HepG2 (cell line): ENCODE measurements around the gene SMPD3.

ENCODE experiments used
- ELF4 ChIP-seq: sonication (generic); formaldehyde crosslinking; IDR thresholded peaks from 2 replicates; pipeline ENCODE4 v1.5.0; 2020; ENCODE audit warnings: missing genetic modification reagents, mild to moderate bottlenecking, moderate library complexity, borderline replicate concordance
- FOXM1 ChIP-seq: sonication (generic); formaldehyde crosslinking; IDR thresholded peaks from 2 replicates; pipeline ENCODE4 v1.5.0; 2020; ENCODE audit warnings: missing genetic modification reagents
- PHB2 ChIP-seq: fragments of 450-650 bp; IDR thresholded peaks from 2 replicates; pipeline ENCODE4 v1.6.1; 2018; ENCODE audit not compliant: partially characterized antibody
- POLR2AphosphoS5 ChIP-seq: IDR thresholded peaks from 2 replicates; pipeline ENCODE4 v1.6.1; 2012; ENCODE audit warnings: low read depth, low read length
- SRF ChIP-seq: IDR thresholded peaks from 2 replicates; pipeline ENCODE4 v1.6.1; 2011; ENCODE audit warnings: mild to moderate bottlenecking, low read depth, low read length, moderate library complexity
- ZNF10 ChIP-seq: sonication (generic); formaldehyde crosslinking; IDR thresholded peaks from 2 replicates; pipeline ENCODE4 v1.4.0; 2020; ENCODE audit warnings: mild to moderate bottlenecking, low read depth, missing genetic modification reagents, borderline replicate concordance
- ZNF768 ChIP-seq: sonication (generic); formaldehyde crosslinking; IDR thresholded peaks from 2 replicates; pipeline ENCODE4 v1.4.0; 2020; ENCODE audit warnings: missing genetic modification reagents
- TF ChIP-seq, protein P1 (sequence below): sonication (generic); formaldehyde crosslinking; IDR thresholded peaks from 2 replicates; pipeline ENCODE4 v1.5.0; 2020; ENCODE audit warnings: missing genetic modification reagents

DNA sequence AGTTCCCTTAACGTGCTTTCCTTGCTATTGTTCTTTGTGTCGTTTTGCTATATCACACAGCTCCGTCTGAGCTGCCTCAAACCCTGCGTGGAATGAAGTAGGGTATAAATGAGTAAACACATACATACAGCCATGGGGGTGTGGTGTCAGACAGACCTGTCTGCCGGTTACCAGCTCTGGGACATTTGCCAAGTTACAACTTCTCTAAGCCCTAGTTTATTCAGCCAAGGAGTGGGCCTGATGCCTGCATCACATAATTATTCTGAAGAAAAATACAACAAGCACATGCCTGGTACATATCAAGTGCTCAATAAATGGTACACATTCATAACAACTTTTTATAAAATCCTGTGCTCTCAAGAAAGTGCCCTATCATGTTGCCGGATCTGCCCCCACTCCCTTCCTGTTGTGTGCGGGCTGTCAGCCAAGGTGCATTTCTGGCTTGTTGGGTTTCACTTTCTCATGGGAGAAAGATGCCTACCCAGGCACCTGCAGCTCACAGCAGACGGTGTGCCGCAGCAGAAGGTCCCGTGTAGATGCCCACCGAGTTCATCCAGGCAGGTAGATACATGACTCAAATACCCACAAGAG lies 30.5 kb downstream of the SMPD3 start:
- TF ChIP-seq FOXM1 (CRISPR knock-in tag) (no peak), ZNF10 (CRISPR knock-in tag) (no peak), POLR2AphosphoS5 (no peak), ZNF768 (CRISPR knock-in tag) (no peak), SRF (no peak), PHB2 (no peak), ELF4 (CRISPR knock-in tag) (no peak)
- TF ChIP-seq, protein P1, sequence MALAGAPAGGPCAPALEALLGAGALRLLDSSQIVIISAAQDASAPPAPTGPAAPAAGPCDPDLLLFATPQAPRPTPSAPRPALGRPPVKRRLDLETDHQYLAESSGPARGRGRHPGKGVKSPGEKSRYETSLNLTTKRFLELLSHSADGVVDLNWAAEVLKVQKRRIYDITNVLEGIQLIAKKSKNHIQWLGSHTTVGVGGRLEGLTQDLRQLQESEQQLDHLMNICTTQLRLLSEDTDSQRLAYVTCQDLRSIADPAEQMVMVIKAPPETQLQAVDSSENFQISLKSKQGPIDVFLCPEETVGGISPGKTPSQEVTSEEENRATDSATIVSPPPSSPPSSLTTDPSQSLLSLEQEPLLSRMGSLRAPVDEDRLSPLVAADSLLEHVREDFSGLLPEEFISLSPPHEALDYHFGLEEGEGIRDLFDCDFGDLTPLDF (CRISPR knock-in tag), result no peak
